Parathyroid adenoma (tissue), 2 donors: ENCODE measurements around the gene FSIP1.

ENCODE experiments used
- H2AFZ ChIP-seq: fragments of 300-600 bp; sonication (generic); one replicate; pipeline ENCODE4 v1.7.0; 2017; ENCODE audit warnings: antibody characterized with exemption, mild to moderate bottlenecking
- H3K27ac ChIP-seq: fragments of 300-600 bp; sonication (generic); one replicate; pipeline ENCODE4 v1.7.0; 2017
- H3K27me3 ChIP-seq: fragments of 300-600 bp; sonication (generic); one replicate; pipeline ENCODE4 v1.7.0; 2017; ENCODE audit warnings: low read length; ENCODE audit not compliant: control insufficient read depth, insufficient read depth
- H3K36me3 ChIP-seq: fragments of 300-600 bp; sonication (generic); one replicate; pipeline ENCODE4 v1.7.0; 2017; ENCODE audit warnings: low read length; ENCODE audit not compliant: control insufficient read depth, insufficient read depth
- H3K4me1 ChIP-seq: fragments of 300-600 bp; sonication (generic); one replicate; pipeline ENCODE4 v1.7.0; 2017; ENCODE audit warnings: control low read depth
- H3K4me2 ChIP-seq: fragments of 300-600 bp; sonication (generic); one replicate; pipeline ENCODE4 v1.7.0; 2017; ENCODE audit warnings: low read length
- H3K4me3 ChIP-seq: fragments of 300-600 bp; sonication (generic); one replicate; pipeline ENCODE4 v1.7.0; 2017; ENCODE audit warnings: low read depth, low read length
- H3K79me2 ChIP-seq: fragments of 300-600 bp; sonication (generic); one replicate; pipeline ENCODE4 v1.7.0; 2017; ENCODE audit warnings: control low read depth
- H3K9ac ChIP-seq: fragments of 300-600 bp; sonication (generic); one replicate; pipeline ENCODE4 v1.7.0; 2017; ENCODE audit warnings: mild to moderate bottlenecking
- H3K9me3 ChIP-seq: fragments of 300-600 bp; sonication (generic); one replicate; pipeline ENCODE4 v1.7.0; 2017; ENCODE audit warnings: low read length; ENCODE audit not compliant: control insufficient read depth
- CTCF ChIP-seq: fragments of 300-600 bp; sonication (generic); IDR thresholded peaks from one replicate; pipeline ENCODE4 v1.7.0; 2017; ENCODE audit warnings: antibody characterized with exemption, mild to moderate bottlenecking
- donor health status: primary hyperparathyroidism.

FSIP1 gene

GRCh38 chr15:39642011-39642640, 140.5 kb downstream of the FSIP1 start:
- H3K36me3 ChIP-seq: no peaks in the 10 kb centered on the region
- H3K9me3 ChIP-seq: no peaks in the 10 kb centered on the region
- no peak overlapping the region for H3K4me2 ChIP-seq
- H3K79me2 ChIP-seq: no peaks in the 10 kb centered on the region
- H3K27ac ChIP-seq: no peak overlapping the region
- TF ChIP-seq CTCF: no peak
- no peak overlapping the region for H3K4me3 ChIP-seq
- H2AFZ ChIP-seq: no peak overlapping the region
- no peaks in the 10 kb centered on the region for H3K4me1 ChIP-seq
- no peaks in the 10 kb centered on the region for H3K27me3 ChIP-seq
- no peak overlapping the region for H3K9ac ChIP-seq

- Histone ChIP-seq H3K4me1 (no peaks in the 10 kb centered on the region), H3K27me3 (no peaks in the 10 kb centered on the region), H3K9me3 (no peaks in the 10 kb centered on the region), H3K9ac (no peak overlapping the region), H3K36me3 (no peaks in the 10 kb centered on the region), H3K79me2 (no peaks in the 10 kb centered on the region), H3K4me2 (no peak overlapping the region), H3K27ac (no peak overlapping the region), H2AFZ (no peak overlapping the region), H3K4me3 (no peak overlapping the region)
- no peak for TF ChIP-seq CTCF
These were observed 141.3 kb downstream of the FSIP1 start for GRCh38 chr15:39641191-39641889.

GRCh38 chr15:39640665-39641064, 142.0 kb downstream of the FSIP1 start:
- H3K36me3 ChIP-seq: no peaks in the 10 kb centered on the region
- no peak overlapping the region for H3K9ac ChIP-seq
- H3K27ac ChIP-seq: no peak overlapping the region
- no peak overlapping the region for H2AFZ ChIP-seq
- H3K4me1 ChIP-seq: no peaks in the 10 kb centered on the region
- no peaks in the 10 kb centered on the region for H3K79me2 ChIP-seq
- H3K9me3 ChIP-seq: no peaks in the 10 kb centered on the region
- H3K4me2 ChIP-seq: no peak overlapping the region
- no peaks in the 10 kb centered on the region for H3K27me3 ChIP-seq
- TF ChIP-seq CTCF: no peak
- H3K4me3 ChIP-seq: no peak overlapping the region

GRCh38 chr15:39639037-39639436, 143.6 kb downstream of the FSIP1 start:
- Histone ChIP-seq H3K4me1 (no peaks in the 10 kb centered on the region), H3K9me3 (no peaks in the 10 kb centered on the region), H3K4me2 (no peak overlapping the region), H3K4me3 (no peak overlapping the region), H3K27ac (no peak overlapping the region), H3K27me3 (no peaks in the 10 kb centered on the region), H3K9ac (no peak overlapping the region), H3K36me3 (no peaks in the 10 kb centered on the region), H3K79me2 (no peaks in the 10 kb centered on the region), H2AFZ (no peak overlapping the region)
- TF ChIP-seq CTCF: no peak

- H3K4me3 ChIP-seq: no peak overlapping the region
- H3K9me3 ChIP-seq: no peaks in the 10 kb centered on the region
- no peak overlapping the region for H3K4me2 ChIP-seq
- H3K9ac ChIP-seq: no peak overlapping the region
- H3K36me3 ChIP-seq: no peaks in the 10 kb centered on the region
- no peaks in the 10 kb centered on the region for H3K27me3 ChIP-seq
- no peaks in the 10 kb centered on the region for H3K79me2 ChIP-seq
- H2AFZ ChIP-seq: no peak overlapping the region
- TF ChIP-seq CTCF: no peak
- H3K27ac ChIP-seq: no peak overlapping the region
- no peaks in the 10 kb centered on the region for H3K4me1 ChIP-seq
These were observed 144.6 kb downstream of the FSIP1 start for GRCh38 chr15:39638041-39638440.
